WERI-Rb-1 (cell line): ENCODE measurements around the gene PRR18.
A peak's percentile ranks its signal among the peaks of the same experiment; 100 is the strongest.

ENCODE experiments used
- DNase-seq: peaks from one replicate; pipeline ENCODE4 v3.0.0-alpha.2; 2020
- H3K27ac ChIP-seq: fragments of 250-450 bp; sonication (Bioruptor Pico); 2 replicates; pipeline ENCODE4 v1.5.1; 2020; ENCODE audit warnings: mild to moderate bottlenecking, moderate library complexity
- H3K27me3 ChIP-seq: fragments of 250-450 bp; sonication (Bioruptor Pico); 2 replicates; pipeline ENCODE4 v1.5.1; 2021; ENCODE audit warnings: mild to moderate bottlenecking, low read depth, moderate library complexity; ENCODE audit not compliant: insufficient read depth, severe bottlenecking
- H3K36me3 ChIP-seq: fragments of 250-450 bp; sonication (Bioruptor Pico); 2 replicates; pipeline ENCODE4 v1.5.1; 2020; ENCODE audit warnings: mild to moderate bottlenecking, moderate library complexity
- H3K4me3 ChIP-seq: 2 replicates; pipeline ENCODE4 v1.5.1; 2011; ENCODE audit warnings: low read depth, mild to moderate bottlenecking, control low read depth, low read length
- H3K9me3 ChIP-seq: fragments of 250-450 bp; sonication (Bioruptor Pico); 2 replicates; pipeline ENCODE4 v1.5.1; 2021; ENCODE audit warnings: mild to moderate bottlenecking, moderate library complexity; ENCODE audit not compliant: severe bottlenecking
- CTCF ChIP-seq: IDR thresholded peaks from 2 replicates; pipeline ENCODE4 v1.5.1; 2011; ENCODE audit warnings: low read depth, mild to moderate bottlenecking, control low read depth, inconsistent platforms, low read length

The PRR18 gene

DNA sequence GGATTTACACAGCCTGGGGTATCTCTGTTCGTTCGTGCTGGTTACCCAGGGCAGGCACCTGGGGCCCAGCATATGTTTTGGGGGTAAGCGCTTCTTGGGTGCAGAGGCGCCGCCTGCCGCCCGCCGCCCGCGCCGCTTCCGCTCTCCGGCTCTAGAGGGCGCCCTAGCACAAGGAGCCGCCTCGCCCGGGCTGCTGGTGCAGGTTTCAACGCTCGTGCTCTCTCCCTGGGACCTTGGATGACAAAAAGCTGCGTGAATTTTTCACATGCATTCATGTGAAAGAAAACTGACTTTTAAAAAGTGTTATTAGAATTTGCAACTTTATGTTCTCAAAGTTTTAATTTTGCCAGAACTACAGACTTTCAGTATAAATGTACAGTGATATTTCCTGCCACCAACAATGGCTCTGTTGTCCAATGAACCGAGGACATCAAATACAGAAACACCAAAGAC lies 32.5 kb downstream of the PRR18 start:
- Histone ChIP-seq H3K27ac (no peak overlapping the region), H3K9me3 (no peaks in the 10 kb centered on the region), H3K4me3 (no peak overlapping the region), H3K27me3 (no peaks in the 10 kb centered on the region), H3K36me3 (no peaks in the 10 kb centered on the region)
- peak; percentile 90 for TF ChIP-seq CTCF
- peak; percentile 61 for DNase-seq

GRCh38 chr6:166274739-166275370 lies 33.3 kb downstream of the PRR18 start:
- Histone ChIP-seq H3K4me3 (no peak overlapping the region), H3K27me3 (no peaks in the 10 kb centered on the region), H3K9me3 (no peaks in the 10 kb centered on the region), H3K27ac (no peak overlapping the region), H3K36me3 (no peaks in the 10 kb centered on the region)
- TF ChIP-seq CTCF, result no peak
- DNase-seq, result no peak

- H3K9me3 ChIP-seq, result no peaks in the 10 kb centered on the region
- no peak for TF ChIP-seq CTCF
- no peak for DNase-seq
- H3K27ac ChIP-seq, result no peak overlapping the region
- no peak overlapping the region for H3K4me3 ChIP-seq
- H3K27me3 ChIP-seq, result no peaks in the 10 kb centered on the region
- H3K36me3 ChIP-seq, result no peaks in the 10 kb centered on the region
Measured at GRCh38 chr6:166274163-166274562, 34.0 kb downstream of the PRR18 start.

DNA sequence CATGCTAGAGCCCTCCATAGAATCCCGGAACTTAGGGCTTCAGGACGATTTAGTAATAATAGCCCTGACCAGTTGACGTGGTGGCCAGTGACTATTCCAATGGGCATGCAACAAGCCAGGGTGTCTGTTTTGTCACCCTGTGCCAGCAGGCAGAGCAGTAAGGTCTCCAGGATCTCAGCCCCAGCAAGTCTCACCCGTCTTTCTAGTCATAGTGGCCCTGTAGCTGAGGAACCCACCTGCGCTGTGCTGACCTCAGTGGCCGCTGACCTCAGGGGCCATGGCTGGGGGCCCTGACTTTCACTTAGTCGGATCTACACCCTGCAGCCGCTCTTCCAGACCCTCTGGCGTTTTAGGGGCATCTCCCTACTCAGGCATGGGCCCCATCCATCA lies 36.8 kb downstream of the PRR18 start:
- no peak overlapping the region for H3K27ac ChIP-seq
- H3K4me3 ChIP-seq, result no peak overlapping the region
- H3K27me3 ChIP-seq, result no peaks in the 10 kb centered on the region
- no peak for DNase-seq
- no peaks in the 10 kb centered on the region for H3K9me3 ChIP-seq
- H3K36me3 ChIP-seq, result no peaks in the 10 kb centered on the region
- TF ChIP-seq CTCF, result no peak

- Histone ChIP-seq H3K36me3 (no peaks in the 10 kb centered on the region), H3K4me3 (no peak overlapping the region), H3K27me3 (no peaks in the 10 kb centered on the region), H3K27ac (no peak overlapping the region), H3K9me3 (no peaks in the 10 kb centered on the region)
- DNase-seq, result no peak
- TF ChIP-seq CTCF, result no peak
Measured at GRCh38 chr6:166270706-166271375, 37.4 kb downstream of the PRR18 start.
